Kidney epithelial cell (primary cell): ENCODE measurements around the gene FAM50B. TPM values are rescaled to one million over a fixed set of nuclear protein-coding genes. Genes with fewer than 3 reads are reported as not detected.

Source experiments
- DNase-seq: peaks from one replicate; pipeline ENCODE4 v3.0.0-alpha.2; 2010; ENCODE audit warnings: low read depth
- H3K27me3 ChIP-seq: 2 replicates; pipeline ENCODE4 v1.6.0; 2011; ENCODE audit warnings: low read length; ENCODE audit not compliant: control insufficient read depth, insufficient read depth
- H3K36me3 ChIP-seq: 2 replicates; pipeline ENCODE4 v1.5.1; 2011; ENCODE audit warnings: low read length; ENCODE audit not compliant: control insufficient read depth, insufficient read depth
- H3K4me3 ChIP-seq: 2 replicates; pipeline ENCODE4 v1.5.1; 2011; ENCODE audit warnings: low read depth, mild to moderate bottlenecking, control low read depth, low read length
- total RNA-seq: library from RNA; depleted of rRNA; stranded (reverse); fragments of >200 nt; gene quantifications from 2 replicates; pipeline ENCODE4 v1.2.3, GENCODE V29; 2015
- TF ChIP-seq, protein P1 (sequence below): IDR thresholded peaks from 2 replicates; pipeline ENCODE4 v1.5.1; 2011; ENCODE audit warnings: mild to moderate bottlenecking, moderate library complexity, low read length, control low read depth, inconsistent platforms; ENCODE audit not compliant: insufficient read depth, poor library complexity, severe bottlenecking

The FAM50B gene
- total RNA-seq, 1 donor from 2014 or later: 8.6 TPM

DNA sequence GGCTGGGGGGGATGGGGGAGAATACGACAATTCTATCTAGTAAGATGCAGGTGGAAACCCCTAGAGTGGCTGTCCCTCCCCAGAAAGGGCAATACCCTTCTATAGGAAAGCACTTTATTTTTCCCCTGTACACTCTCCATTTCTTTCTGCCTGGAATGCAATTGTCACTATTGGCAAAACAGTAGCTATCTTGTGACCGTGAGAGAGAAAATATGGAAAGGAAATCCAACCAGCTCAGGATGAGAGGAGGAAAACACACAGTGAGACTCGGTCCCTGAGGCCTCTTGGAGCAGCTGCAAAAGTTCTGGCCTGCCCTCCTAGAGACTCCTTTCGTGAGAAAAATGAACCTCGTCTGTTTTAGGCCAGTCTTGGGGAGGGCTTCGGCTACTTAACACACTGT lies 43.4 kb downstream of the FAM50B start:
- DNase-seq: no peak

DNA sequence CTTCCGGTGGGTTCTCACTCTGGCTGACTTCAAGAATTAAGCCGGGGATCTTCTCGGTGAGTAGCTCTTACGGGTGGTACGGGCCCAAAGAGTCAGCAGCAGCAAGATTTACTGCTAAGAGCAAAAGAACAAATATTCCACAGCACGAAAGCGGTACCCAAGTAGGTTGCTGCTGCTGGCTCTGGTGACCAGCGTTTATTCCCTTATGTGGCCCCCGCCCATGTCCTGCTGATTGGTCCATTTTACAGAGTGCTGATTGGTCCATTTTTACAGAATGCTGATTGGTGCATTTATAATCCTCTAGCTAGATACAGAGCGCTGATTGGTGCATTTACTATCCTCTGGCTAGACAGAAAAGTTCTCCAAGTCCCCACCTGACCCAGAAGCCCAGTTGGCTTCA lies 44.3 kb downstream of the FAM50B start:
- no peaks in the 10 kb centered on the region for H3K27me3 ChIP-seq
- DNase-seq: no peak
- TF ChIP-seq, protein P1, sequence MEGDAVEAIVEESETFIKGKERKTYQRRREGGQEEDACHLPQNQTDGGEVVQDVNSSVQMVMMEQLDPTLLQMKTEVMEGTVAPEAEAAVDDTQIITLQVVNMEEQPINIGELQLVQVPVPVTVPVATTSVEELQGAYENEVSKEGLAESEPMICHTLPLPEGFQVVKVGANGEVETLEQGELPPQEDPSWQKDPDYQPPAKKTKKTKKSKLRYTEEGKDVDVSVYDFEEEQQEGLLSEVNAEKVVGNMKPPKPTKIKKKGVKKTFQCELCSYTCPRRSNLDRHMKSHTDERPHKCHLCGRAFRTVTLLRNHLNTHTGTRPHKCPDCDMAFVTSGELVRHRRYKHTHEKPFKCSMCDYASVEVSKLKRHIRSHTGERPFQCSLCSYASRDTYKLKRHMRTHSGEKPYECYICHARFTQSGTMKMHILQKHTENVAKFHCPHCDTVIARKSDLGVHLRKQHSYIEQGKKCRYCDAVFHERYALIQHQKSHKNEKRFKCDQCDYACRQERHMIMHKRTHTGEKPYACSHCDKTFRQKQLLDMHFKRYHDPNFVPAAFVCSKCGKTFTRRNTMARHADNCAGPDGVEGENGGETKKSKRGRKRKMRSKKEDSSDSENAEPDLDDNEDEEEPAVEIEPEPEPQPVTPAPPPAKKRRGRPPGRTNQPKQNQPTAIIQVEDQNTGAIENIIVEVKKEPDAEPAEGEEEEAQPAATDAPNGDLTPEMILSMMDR: no peak
- H3K4me3 ChIP-seq: no peak overlapping the region
- no peaks in the 10 kb centered on the region for H3K36me3 ChIP-seq

More for the DNA sequence above, 43.4 kb downstream of the FAM50B start:
- Histone ChIP-seq H3K36me3 (no peaks in the 10 kb centered on the region), H3K4me3 (no peak overlapping the region), H3K27me3 (no peaks in the 10 kb centered on the region)
- TF ChIP-seq, protein P1: no peak

DNA sequence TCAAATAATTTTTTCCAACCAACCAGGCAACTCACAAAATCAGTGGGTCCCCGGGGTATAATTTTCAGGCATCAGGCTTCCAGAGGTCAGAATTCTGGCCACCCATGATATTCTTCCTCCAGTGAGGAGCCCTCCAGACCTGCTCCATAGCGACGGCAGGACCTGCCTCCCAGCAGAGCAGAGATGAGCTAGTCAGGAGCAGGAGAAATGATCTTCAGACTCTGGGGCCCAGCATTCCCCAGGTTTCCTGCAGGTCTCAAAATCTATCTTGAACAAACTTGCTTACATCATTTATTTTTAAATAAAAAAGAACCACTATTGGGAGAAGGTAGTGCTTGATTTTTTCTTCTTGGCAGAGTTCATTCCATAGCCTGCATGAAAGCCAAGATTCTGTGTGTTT lies 44.7 kb downstream of the FAM50B start:
- Histone ChIP-seq H3K4me3 (no peak overlapping the region), H3K27me3 (no peaks in the 10 kb centered on the region), H3K36me3 (no peaks in the 10 kb centered on the region)
- TF ChIP-seq, protein P1: no peak
- DNase-seq: no peak

DNA sequence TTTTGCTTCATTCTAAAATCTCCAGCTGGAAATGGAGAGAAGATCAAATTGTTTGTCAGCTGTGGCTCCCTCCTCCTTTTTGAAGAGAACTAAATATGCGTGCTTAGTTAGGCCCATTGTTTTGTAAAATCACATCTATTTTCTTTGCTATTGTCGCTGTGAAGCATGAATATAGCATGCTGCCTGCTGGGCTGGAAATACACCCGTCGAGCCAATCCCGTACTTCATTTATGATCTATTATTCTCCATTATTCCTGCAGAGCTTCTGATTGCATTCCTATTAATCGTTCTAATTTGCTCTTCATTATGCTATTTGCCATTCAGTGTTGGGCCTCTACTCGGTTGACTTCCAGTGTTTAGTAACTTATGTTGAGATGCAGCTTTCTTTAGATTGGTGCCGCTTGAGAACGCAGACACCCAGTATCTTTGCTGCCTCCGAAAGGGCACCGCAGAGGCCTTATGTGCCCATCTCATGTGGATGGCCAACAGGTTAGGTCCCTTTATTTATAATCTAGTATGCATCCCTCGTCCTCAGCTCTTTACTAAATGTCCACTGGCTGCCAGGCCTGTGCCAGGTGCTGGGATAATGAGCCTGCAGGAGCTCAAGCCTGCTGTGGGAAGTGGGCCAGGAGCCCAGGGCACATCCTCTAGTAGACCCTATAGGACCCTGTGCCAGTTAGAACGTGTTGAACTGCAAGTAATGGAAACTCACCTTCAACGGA lies 45.6 kb downstream of the FAM50B start:
- TF ChIP-seq, protein P1: no peak
- Histone ChIP-seq H3K36me3 (no peaks in the 10 kb centered on the region), H3K4me3 (no peak overlapping the region), H3K27me3 (no peaks in the 10 kb centered on the region)
- DNase-seq: no peak

DNA sequence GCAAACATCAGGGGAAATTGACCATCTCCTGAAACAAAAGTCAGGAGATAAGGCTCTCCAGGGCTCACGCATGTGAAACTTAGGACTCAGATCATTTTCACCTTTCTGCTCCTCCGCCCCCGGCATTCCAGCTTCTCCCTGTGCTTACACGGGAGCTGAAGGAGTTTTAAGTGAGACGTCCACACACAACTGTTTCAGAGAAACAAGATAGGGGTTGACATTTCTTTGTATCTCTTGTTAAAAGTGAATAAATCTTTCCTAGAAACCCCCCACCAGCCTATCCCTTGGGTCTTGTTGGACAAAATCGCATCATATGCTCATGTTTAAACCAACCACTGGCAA lies 46.1 kb downstream of the FAM50B start:
- no peaks in the 10 kb centered on the region for H3K27me3 ChIP-seq
- TF ChIP-seq, protein P1: no peak
- DNase-seq: no peak
- H3K4me3 ChIP-seq: no peak overlapping the region
- H3K36me3 ChIP-seq: no peaks in the 10 kb centered on the region

DNA sequence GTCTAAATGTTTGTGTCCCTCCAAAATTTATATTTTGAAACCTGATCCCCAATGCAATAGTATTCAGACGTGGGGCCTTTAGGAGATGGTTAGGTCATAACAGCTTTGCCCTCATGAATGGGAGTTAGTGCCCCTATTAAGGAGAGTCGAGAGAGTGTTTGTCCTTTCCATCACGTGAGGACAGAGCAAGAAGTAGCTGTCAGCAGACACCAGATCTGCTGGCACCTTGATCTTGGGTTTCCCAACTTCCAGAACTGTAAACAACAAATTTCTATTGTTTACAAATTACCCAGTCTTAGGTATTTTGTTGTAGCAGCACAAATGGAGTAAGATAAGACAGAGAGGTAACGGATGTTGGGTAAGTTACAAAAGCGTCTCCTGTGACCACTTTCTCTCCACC lies 46.6 kb downstream of the FAM50B start:
- TF ChIP-seq, protein P1: no peak
- Histone ChIP-seq H3K4me3 (no peak overlapping the region), H3K36me3 (no peaks in the 10 kb centered on the region), H3K27me3 (no peaks in the 10 kb centered on the region)
- no peak for DNase-seq
